HEK293 (cell line): ENCODE measurements around the gene KLK6.

Experiments used
- CTCF ChIA-PET: fragments of 350-600 bp; formaldehyde crosslinking; extraction: SDS; loops from one replicate; lab custom pipeline; 2021; ENCODE audit warnings: antibody characterized with exemption; lab: Yijun Ruan, JAX
- POLR2A ChIA-PET: fragments of 300-600 bp; formaldehyde crosslinking; extraction: SDS; loops from one replicate; lab custom pipeline; 2020; ENCODE audit warnings: antibody characterized with exemption, inconsistent platforms; lab: Yijun Ruan, JAX
- H3K27ac ChIP-seq: fragments of 200-500 bp; sonication (Bioruptor generic); 2 replicates; pipeline ENCODE4 v1.5.1; 2014; ENCODE audit warnings: low read depth, low read length, control low read depth, inconsistent platforms; ENCODE audit errors: extremely low read depth
- H3K36me3 ChIP-seq, 2 experiments: fragments of 200-500 bp in 1 of 2; sonication (Bioruptor generic) in 1 of 2; 1 replicate in 1 of 2; 2 replicates in 1 of 2; pipeline ENCODE4 v1.5.1; 2014 to 2017; ENCODE audit warnings: inconsistent platforms in 2 of 2, low read length in 2 of 2; ENCODE audit not compliant: control insufficient read depth in 2 of 2, insufficient read depth in 1 of 2
- H3K4me1 ChIP-seq: fragments of 200-500 bp; sonication (Bioruptor generic); 2 replicates; pipeline ENCODE4 v1.5.1; 2014; ENCODE audit warnings: mild to moderate bottlenecking, low read length, inconsistent platforms; ENCODE audit not compliant: control insufficient read depth, insufficient read depth
- H3K4me3 ChIP-seq: 2 replicates; pipeline ENCODE4 v1.5.1; 2011; ENCODE audit warnings: low read depth, mild to moderate bottlenecking, control low read depth, low read length, moderate library complexity
- H3K9me3 ChIP-seq: fragments of 200-500 bp; sonication (Bioruptor generic); 2 replicates; pipeline ENCODE4 v1.5.1; 2014; ENCODE audit warnings: low read depth, low read length, inconsistent platforms; ENCODE audit not compliant: control insufficient read depth, insufficient read depth
- GLIS1 ChIP-seq: fragments of 450-650 bp; formaldehyde crosslinking; IDR thresholded peaks from 2 replicates; pipeline ENCODE4 v1.5.1; 2016; ENCODE audit warnings: missing biosample characterization, missing genetic modification characterization
- GLIS2 ChIP-seq: fragments of 450-650 bp; formaldehyde crosslinking; IDR thresholded peaks from 2 replicates; pipeline ENCODE4 v1.5.1; 2016; ENCODE audit warnings: missing biosample characterization, missing genetic modification characterization
- KLF1 ChIP-seq: fragments of 450-650 bp; formaldehyde crosslinking; IDR thresholded peaks from 2 replicates; pipeline ENCODE4 v1.5.1; 2016; ENCODE audit warnings: missing biosample characterization, missing genetic modification characterization
- OSR2 ChIP-seq: fragments of 450-650 bp; formaldehyde crosslinking; IDR thresholded peaks from 2 replicates; pipeline ENCODE4 v1.5.1; 2016; ENCODE audit warnings: missing biosample characterization, missing genetic modification characterization
- PRDM1 ChIP-seq: fragments of 450-650 bp; formaldehyde crosslinking; IDR thresholded peaks from 2 replicates; pipeline ENCODE4; 2016; ENCODE audit warnings: missing biosample characterization, missing genetic modification characterization
- ZBTB48 ChIP-seq: fragments of 450-650 bp; formaldehyde crosslinking; IDR thresholded peaks from 2 replicates; pipeline ENCODE4 v1.5.1; 2016; ENCODE audit warnings: missing biosample characterization, missing genetic modification characterization
- ZBTB8A ChIP-seq: fragments of 450-650 bp; formaldehyde crosslinking; IDR thresholded peaks from 2 replicates; pipeline ENCODE4 v1.5.1; 2016; ENCODE audit warnings: missing biosample characterization, missing genetic modification characterization
- ZFHX2 ChIP-seq: fragments of 450-650 bp; formaldehyde crosslinking; conservative IDR thresholded peaks from 2 replicates; pipeline ENCODE4 v1.5.1; 2016; ENCODE audit warnings: missing biosample characterization, missing genetic modification characterization
- ZFP41 ChIP-seq: fragments of 450-650 bp; formaldehyde crosslinking; IDR thresholded peaks from 2 replicates; pipeline ENCODE4 v1.5.1; 2016; ENCODE audit warnings: missing biosample characterization, missing genetic modification characterization, borderline replicate concordance
- ZIC2 ChIP-seq: fragments of 450-650 bp; formaldehyde crosslinking; IDR thresholded peaks from 2 replicates; pipeline ENCODE4 v1.5.1; 2016; ENCODE audit warnings: missing biosample characterization, missing genetic modification characterization
- ZNF2 ChIP-seq: fragments of 450-650 bp; formaldehyde crosslinking; IDR thresholded peaks from 2 replicates; pipeline ENCODE4 v1.5.1; 2016; ENCODE audit warnings: missing biosample characterization, missing genetic modification characterization
- ZNF211 ChIP-seq: fragments of 450-650 bp; formaldehyde crosslinking; IDR thresholded peaks from 2 replicates; pipeline ENCODE4 v1.5.1; 2016; ENCODE audit warnings: low read depth, missing biosample characterization, missing genetic modification characterization
- ZNF292 ChIP-seq: fragments of 450-650 bp; formaldehyde crosslinking; IDR thresholded peaks from 2 replicates; pipeline ENCODE4 v1.5.1; 2016; ENCODE audit warnings: low read depth, missing biosample characterization, missing genetic modification characterization, borderline replicate concordance
- ZNF335 ChIP-seq: fragments of 450-650 bp; formaldehyde crosslinking; conservative IDR thresholded peaks from 2 replicates; pipeline ENCODE4 v1.5.1; 2016; ENCODE audit warnings: missing biosample characterization, missing genetic modification characterization
- ZNF366 ChIP-seq: fragments of 450-650 bp; formaldehyde crosslinking; conservative IDR thresholded peaks from 2 replicates; pipeline ENCODE4 v1.5.1; 2016; ENCODE audit warnings: missing biosample characterization, missing genetic modification characterization
- ZNF433 ChIP-seq: fragments of 450-650 bp; formaldehyde crosslinking; IDR thresholded peaks from 2 replicates; pipeline ENCODE4 v1.5.1; 2016; ENCODE audit warnings: missing biosample characterization, missing genetic modification characterization, low read depth
- ZNF558 ChIP-seq: fragments of 450-650 bp; formaldehyde crosslinking; IDR thresholded peaks from 2 replicates; pipeline ENCODE4 v1.5.1; 2016; ENCODE audit warnings: missing biosample characterization, missing genetic modification characterization
- ZNF621 ChIP-seq: fragments of 450-650 bp; formaldehyde crosslinking; IDR thresholded peaks from 2 replicates; pipeline ENCODE4 v1.5.1; 2017; ENCODE audit warnings: missing biosample characterization, missing genetic modification characterization
- ZNF785 ChIP-seq: fragments of 450-650 bp; formaldehyde crosslinking; IDR thresholded peaks from 2 replicates; pipeline ENCODE4 v1.5.1; 2016; ENCODE audit warnings: missing biosample characterization, missing genetic modification characterization
- ZNF791 ChIP-seq: fragments of 450-650 bp; formaldehyde crosslinking; IDR thresholded peaks from 2 replicates; pipeline ENCODE4 v1.5.1; 2016; ENCODE audit warnings: missing biosample characterization, missing genetic modification characterization
- ZNF843 ChIP-seq: fragments of 450-650 bp; formaldehyde crosslinking; IDR thresholded peaks from 2 replicates; pipeline ENCODE4 v1.5.1; 2016; ENCODE audit warnings: missing biosample characterization, missing genetic modification characterization
- TF ChIP-seq, protein P1 (sequence below): fragments of 450-650 bp; formaldehyde crosslinking; IDR thresholded peaks from 2 replicates; pipeline ENCODE4 v1.5.1; 2016; ENCODE audit warnings: missing biosample characterization, missing genetic modification characterization
- TF ChIP-seq, protein P2 (sequence below): fragments of 450-650 bp; formaldehyde crosslinking; IDR thresholded peaks from 2 replicates; pipeline ENCODE4 v1.5.1; 2017; ENCODE audit warnings: missing biosample characterization, missing genetic modification characterization
- TF ChIP-seq, protein P3 (sequence below): fragments of 450-650 bp; formaldehyde crosslinking; IDR thresholded peaks from 2 replicates; pipeline ENCODE4 v1.5.1; 2017; ENCODE audit warnings: missing biosample characterization, missing genetic modification characterization
- TF ChIP-seq, protein P4 (sequence below): fragments of 450-650 bp; formaldehyde crosslinking; IDR thresholded peaks from 2 replicates; pipeline ENCODE4 v1.5.1; 2016; ENCODE audit warnings: missing biosample characterization, missing genetic modification characterization

Gene KLK6

DNA sequence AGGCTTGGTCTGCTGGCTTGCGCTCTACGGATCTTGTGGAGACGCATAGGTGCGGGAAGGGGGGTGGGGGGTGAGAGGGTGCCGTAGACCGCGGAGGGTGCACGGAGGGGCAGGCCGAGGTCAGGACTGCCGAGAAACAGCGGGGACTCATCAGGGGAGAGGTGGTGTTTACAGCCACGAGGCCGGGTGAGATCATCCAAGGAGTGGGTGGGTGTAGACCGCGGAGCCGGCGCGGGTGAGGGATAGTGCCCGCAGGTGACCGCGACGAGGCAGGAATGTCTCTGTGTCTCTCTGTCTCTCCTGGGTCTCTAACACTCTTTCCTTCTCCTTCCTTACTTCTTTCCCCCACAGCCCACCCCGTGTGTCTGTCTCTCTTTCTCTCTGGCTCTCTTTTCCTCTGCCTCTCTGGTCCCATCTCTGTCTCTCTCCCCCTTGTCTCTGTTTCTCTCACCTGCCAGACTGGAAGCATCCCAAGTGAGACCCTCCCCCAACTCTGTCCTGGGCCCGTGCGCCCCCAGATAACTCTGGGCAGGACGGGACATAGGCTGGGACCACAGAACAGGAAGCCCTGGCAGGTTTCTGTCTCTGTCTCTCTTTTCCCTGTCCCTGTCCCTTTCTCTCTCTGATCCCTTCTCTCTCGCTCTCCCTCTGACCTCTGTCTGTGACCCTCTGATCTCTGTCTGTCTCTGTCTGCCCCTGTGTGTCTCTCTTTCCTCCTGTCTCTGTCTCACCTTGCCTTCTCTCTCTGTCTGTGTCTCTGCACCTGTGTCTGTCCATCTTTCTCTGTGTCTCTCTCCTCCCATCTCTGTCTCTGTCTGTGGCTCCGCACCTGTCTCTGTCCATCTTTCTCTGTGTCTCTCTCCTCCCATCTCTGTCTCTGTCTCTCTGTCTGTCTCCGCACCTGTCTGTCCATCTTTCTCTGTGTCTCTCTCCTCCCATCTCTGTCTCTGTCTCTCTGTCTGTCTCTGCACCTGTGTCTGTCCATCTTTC, 56.4 kb downstream of the KLK6 start (continued):
- TF ChIP-seq, protein P1, sequence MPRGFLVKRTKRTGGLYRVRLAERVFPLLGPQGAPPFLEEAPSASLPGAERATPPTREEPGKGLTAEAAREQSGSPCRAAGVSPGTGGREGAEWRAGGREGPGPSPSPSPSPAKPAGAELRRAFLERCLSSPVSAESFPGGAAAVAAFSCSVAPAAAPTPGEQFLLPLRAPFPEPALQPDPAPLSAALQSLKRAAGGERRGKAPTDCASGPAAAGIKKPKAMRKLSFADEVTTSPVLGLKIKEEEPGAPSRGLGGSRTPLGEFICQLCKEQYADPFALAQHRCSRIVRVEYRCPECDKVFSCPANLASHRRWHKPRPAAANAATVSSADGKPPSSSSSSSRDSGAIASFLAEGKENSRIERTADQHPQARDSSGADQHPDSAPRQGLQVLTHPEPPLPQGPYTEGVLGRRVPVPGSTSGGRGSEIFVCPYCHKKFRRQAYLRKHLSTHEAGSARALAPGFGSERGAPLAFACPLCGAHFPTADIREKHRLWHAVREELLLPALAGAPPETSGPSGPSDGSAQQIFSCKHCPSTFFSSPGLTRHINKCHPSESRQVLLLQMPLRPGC = no peak
- peak; percentile 13; the same call in 1 of the 2 replicates for TF ChIP-seq KLF1

DNA sequence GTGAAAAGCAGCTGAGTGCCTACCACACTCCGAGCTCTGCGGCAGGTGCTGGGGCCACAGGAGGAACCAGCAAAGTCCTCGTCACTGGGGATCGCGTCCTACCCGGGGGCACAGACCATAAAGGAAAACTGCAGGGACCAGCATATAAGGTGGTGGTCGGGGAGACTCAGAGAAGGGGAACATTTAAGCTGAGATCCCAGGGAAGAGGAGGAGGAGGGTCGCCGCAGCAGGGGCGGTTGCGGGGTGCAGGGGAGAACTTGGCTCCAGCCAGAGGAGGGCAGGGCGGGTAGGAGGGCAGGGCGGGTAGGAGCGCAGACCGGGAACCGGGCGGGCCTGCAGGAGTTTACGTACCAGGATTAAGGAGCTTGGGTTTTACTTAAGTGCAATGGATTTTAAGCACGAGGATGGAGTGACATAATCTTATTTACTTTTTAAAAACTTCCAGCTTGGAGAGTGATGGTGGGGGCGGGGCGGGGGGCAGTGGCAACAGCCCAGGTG, 57.2 kb downstream of the KLK6 start:
- Histone ChIP-seq H3K9me3 (no peaks in the 10 kb centered on the region), H3K4me1 (peaks cover 3% of the 10 kb centered on the region), H3K4me3 (no peak overlapping the region), H3K36me3 (no peaks in the 10 kb centered on the region), H3K27ac (no peak overlapping the region)
- ChIA-PET POLR2A (interaction anchor here (0.6 kb wide), 5 partner anchors 68 to 1436 kb away, joined by 4 to 9 read pairs (median 4); no protein-coding TSS in a partner anchor), CTCF (interaction anchor here (0.7 to 5.9 kb wide), 2 partner anchors 10 to 173 kb away, joined by 3 to 50 read pairs; no protein-coding TSS in a partner anchor)
- TF ChIP-seq KLF1 (peak; percentile 69), ZNF211 (tag by site-specific recombination) (no peak)

DNA sequence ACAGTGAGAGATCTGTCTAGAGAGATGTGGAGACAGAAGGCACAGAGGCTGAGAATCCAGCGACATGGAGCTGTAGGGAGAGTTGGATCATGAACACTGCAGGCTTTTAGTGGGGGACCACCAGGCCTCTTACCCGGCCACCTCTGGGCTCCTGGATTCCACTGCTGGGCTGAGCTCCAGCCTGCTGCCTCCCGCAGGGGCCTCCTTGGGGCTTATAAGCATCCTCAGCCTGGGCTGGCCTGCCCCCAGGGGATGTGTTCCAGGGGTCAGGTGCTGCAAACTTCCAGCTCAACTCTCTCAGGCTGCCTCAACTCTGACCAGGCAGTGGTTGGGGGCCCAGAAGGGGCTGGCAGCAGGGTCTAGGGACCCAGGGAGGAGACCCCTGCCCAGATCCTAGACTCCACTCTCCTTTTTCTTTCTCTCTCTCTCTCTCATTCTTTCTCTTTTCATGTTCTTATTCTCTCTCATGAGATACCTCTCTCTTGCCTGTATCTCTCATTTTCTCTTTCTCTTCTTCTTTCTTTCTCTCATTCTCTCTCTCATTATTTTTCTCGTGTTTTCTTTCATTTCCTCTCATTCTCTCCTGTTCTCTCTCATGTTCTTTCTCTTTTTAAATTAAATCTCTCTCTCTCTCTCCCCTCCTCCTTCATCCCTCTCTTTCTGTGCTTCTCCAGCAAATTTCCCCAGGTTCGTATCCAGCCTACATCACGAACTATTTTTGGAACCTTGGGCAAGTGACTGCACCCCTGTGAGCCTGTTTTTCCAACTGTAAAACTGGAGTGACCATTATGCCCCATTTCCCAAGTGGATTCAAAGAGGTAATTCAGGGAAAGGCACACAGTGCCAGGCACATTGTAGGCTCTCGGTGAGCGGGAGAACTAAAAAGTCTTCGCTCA, 57.9 kb downstream of the KLK6 start, which contains the start of gene KLK4:
Gene KLK4, minus strand, starts transcription at position 190 of the 896 bp plus-strand sequence. CDS start 657 bp downstream, outside the sequence.
- no peaks in the 10 kb centered on the region for H3K9me3 ChIP-seq
- no peaks in the 10 kb centered on the region for H3K36me3 ChIP-seq
- H3K4me1 ChIP-seq = peaks cover 3% of the 10 kb centered on the region
- ChIA-PET POLR2A (interaction anchor here (0.6 kb wide), 2 partner anchors 264 to 321 kb away, joined by 4 to 9 read pairs; no protein-coding TSS in a partner anchor), CTCF (interaction anchor here (0.7 to 5.9 kb wide), 3 partner anchors 10 to 186 kb away, joined by 3 to 50 read pairs (median 4); no protein-coding TSS in a partner anchor)
- H3K27ac ChIP-seq = no peak within 1 kb of the TSS
- H3K4me3 ChIP-seq = no peak within 1 kb of the TSS
- TF ChIP-seq ZNF433 (no peak), ZNF785 (no peak), ZIC2 (tag by site-specific recombination) (peak; percentile 62), OSR2 (tag by site-specific recombination) (no peak), ZNF366 (peak; percentile 96), ZFP41 (tag by site-specific recombination) (no peak), ZNF791 (tag by site-specific recombination) (no peak), GLIS2 (tag by site-specific recombination) (peak; percentile 49; the same call in 1 of the 2 replicates), ZNF292 (tag by site-specific recombination) (no peak), ZNF621 (tag by site-specific recombination) (no peak), ZNF2 (tag by site-specific recombination) (no peak), PRDM1 (tag by site-specific recombination) (peak; percentile 95), ZFHX2 (tag by site-specific recombination) (no peak), GLIS1 (tag by site-specific recombination) (peak; percentile 95), ZNF558 (no peak), ZBTB48 (tag by site-specific recombination) (0 out of 2 replicates have a peak, but pooled peaks have one; percentile 36), ZBTB8A (tag by site-specific recombination) (no peak), ZNF843 (no peak), ZNF335 (peak; percentile 52; the same call in 1 of the 2 replicates)
- TF ChIP-seq, protein P2, sequence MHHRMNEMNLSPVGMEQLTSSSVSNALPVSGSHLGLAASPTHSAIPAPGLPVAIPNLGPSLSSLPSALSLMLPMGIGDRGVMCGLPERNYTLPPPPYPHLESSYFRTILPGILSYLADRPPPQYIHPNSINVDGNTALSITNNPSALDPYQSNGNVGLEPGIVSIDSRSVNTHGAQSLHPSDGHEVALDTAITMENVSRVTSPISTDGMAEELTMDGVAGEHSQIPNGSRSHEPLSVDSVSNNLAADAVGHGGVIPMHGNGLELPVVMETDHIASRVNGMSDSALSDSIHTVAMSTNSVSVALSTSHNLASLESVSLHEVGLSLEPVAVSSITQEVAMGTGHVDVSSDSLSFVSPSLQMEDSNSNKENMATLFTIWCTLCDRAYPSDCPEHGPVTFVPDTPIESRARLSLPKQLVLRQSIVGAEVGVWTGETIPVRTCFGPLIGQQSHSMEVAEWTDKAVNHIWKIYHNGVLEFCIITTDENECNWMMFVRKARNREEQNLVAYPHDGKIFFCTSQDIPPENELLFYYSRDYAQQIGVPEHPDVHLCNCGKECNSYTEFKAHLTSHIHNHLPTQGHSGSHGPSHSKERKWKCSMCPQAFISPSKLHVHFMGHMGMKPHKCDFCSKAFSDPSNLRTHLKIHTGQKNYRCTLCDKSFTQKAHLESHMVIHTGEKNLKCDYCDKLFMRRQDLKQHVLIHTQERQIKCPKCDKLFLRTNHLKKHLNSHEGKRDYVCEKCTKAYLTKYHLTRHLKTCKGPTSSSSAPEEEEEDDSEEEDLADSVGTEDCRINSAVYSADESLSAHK (tag by site-specific recombination) = no peak
- TF ChIP-seq, protein P3, sequence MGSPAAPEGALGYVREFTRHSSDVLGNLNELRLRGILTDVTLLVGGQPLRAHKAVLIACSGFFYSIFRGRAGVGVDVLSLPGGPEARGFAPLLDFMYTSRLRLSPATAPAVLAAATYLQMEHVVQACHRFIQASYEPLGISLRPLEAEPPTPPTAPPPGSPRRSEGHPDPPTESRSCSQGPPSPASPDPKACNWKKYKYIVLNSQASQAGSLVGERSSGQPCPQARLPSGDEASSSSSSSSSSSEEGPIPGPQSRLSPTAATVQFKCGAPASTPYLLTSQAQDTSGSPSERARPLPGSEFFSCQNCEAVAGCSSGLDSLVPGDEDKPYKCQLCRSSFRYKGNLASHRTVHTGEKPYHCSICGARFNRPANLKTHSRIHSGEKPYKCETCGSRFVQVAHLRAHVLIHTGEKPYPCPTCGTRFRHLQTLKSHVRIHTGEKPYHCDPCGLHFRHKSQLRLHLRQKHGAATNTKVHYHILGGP (tag by site-specific recombination) = no peak
- TF ChIP-seq, protein P4, sequence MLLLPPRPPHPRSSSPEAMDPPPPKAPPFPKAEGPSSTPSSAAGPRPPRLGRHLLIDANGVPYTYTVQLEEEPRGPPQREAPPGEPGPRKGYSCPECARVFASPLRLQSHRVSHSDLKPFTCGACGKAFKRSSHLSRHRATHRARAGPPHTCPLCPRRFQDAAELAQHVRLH = no peak
